ENCODE data around the gene MAN1A1. TPM values are rescaled to one million over a fixed set of nuclear protein-coding genes. Genes with fewer than 3 reads are reported as not detected.

Gene MAN1A1
- polyA plus RNA-seq, 1 donor from 2014 or later, result 4.6 TPM

DNA sequence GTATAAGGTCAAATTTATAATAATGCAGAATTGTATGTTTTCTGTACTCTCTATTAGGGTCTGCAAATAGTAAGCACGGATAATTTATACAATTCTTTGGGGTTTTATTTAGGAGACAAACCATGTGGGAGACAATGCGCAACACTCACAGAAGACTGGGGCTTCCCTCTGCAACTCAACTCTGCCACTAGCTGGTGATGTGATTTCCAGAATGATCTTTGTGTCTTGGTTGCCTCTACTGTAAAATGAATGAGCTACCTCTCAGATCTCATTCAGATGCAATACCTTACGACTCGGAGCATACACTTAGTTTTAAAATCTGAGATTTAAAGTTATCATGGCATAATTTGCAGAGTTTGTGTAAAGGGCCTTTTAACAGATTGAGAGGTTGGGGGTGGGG lies 6.4 kb downstream of the MAN1A1 start:
- no peaks in the 10 kb centered on the region for H4K20me1 ChIP-seq (ENCODE audit: insufficient read depth)
- H3K36me3 ChIP-seq (ENCODE audit: insufficient read depth, low read length), result no peaks in the 10 kb centered on the region
- H3K9me2 ChIP-seq (ENCODE audit: insufficient read depth, low read length), result no peaks in the 10 kb centered on the region

DNA sequence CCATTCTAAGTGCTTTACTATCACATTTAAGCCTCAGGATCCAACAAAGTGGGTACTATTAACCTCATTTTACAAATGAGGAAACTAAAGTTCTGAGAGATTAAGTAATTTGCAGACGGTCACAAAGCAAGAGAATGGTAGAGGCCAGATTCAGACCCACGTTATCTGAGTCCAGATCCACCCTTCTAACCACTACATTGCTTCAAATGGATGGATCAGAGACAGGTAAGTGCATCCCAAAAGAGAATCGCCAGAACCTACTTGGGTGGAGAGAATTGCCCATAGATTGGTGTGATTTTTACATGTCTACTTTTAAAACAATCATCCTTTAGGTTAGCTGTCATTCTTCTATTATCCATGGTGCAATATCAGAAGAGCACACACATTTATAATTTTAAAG lies 7.1 kb downstream of the MAN1A1 start:
- Histone ChIP-seq H3K27me3 (ENCODE audit: insufficient read depth, low read depth, low read length) (no peaks in the 10 kb centered on the region), H3K9ac (ENCODE audit: low read length) (no peak overlapping the region), H3K4me2 (ENCODE audit: low read length) (no peak overlapping the region), H3K27ac (ENCODE audit: low read length) (no peak overlapping the region), H3K36me3 (ENCODE audit: insufficient read depth, low read length) (no peaks in the 10 kb centered on the region), H3K9me2 (ENCODE audit: insufficient read depth, low read length) (no peaks in the 10 kb centered on the region), H4K20me1 (ENCODE audit: insufficient read depth) (no peaks in the 10 kb centered on the region), H3K9me3 (ENCODE audit: low read length) (no peaks in the 10 kb centered on the region), H2AFZ (ENCODE audit: low read depth, low read length) (no peak overlapping the region), H3F3A (ENCODE audit: insufficient read depth, low read length, poor library complexity, severe bottlenecking) (no peaks in the 10 kb centered on the region), H3K79me2 (replicated peaks; ENCODE audit: insufficient read depth, low read length) (no peaks in the 10 kb centered on the region), H3K4me3 (ENCODE audit: low read length) (no peak overlapping the region)
- TF ChIP-seq CTCF (IDR thresholded peaks at IDR 0.05; ENCODE audit: poor library complexity, severe bottlenecking) (no peak), EP300 (conservative IDR thresholded peaks at IDR 0.05; ENCODE audit: poor library complexity, severe bottlenecking) (no peak), TAF1 (IDR thresholded peaks at IDR 0.05; ENCODE audit: low read depth) (no peak), SMC3 (conservative IDR thresholded peaks at IDR 0.05; ENCODE audit: poor library complexity) (no peak), RAD21 (conservative IDR thresholded peaks at IDR 0.05) (no peak), MXI1 (conservative IDR thresholded peaks at IDR 0.05; ENCODE audit: poor library complexity, severe bottlenecking) (no peak), EZH2 (IDR thresholded peaks at IDR 0.05; ENCODE audit: borderline replicate concordance, insufficient read depth, low read length, poor library complexity, severe bottlenecking) (no peak), POLR2AphosphoS5 (IDR thresholded peaks at IDR 0.05) (no peak)
- TF ChIP-seq, protein P1, sequence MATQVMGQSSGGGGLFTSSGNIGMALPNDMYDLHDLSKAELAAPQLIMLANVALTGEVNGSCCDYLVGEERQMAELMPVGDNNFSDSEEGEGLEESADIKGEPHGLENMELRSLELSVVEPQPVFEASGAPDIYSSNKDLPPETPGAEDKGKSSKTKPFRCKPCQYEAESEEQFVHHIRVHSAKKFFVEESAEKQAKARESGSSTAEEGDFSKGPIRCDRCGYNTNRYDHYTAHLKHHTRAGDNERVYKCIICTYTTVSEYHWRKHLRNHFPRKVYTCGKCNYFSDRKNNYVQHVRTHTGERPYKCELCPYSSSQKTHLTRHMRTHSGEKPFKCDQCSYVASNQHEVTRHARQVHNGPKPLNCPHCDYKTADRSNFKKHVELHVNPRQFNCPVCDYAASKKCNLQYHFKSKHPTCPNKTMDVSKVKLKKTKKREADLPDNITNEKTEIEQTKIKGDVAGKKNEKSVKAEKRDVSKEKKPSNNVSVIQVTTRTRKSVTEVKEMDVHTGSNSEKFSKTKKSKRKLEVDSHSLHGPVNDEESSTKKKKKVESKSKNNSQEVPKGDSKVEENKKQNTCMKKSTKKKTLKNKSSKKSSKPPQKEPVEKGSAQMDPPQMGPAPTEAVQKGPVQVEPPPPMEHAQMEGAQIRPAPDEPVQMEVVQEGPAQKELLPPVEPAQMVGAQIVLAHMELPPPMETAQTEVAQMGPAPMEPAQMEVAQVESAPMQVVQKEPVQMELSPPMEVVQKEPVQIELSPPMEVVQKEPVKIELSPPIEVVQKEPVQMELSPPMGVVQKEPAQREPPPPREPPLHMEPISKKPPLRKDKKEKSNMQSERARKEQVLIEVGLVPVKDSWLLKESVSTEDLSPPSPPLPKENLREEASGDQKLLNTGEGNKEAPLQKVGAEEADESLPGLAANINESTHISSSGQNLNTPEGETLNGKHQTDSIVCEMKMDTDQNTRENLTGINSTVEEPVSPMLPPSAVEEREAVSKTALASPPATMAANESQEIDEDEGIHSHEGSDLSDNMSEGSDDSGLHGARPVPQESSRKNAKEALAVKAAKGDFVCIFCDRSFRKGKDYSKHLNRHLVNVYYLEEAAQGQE (IDR thresholded peaks at IDR 0.05; ENCODE audit: borderline replicate concordance), result no peak

More for the DNA sequence above, 6.4 kb downstream of the MAN1A1 start:
- H3K9ac ChIP-seq (ENCODE audit: low read length), result no peak overlapping the region
- no peak overlapping the region for H3K27ac ChIP-seq (ENCODE audit: low read length)
- no peak overlapping the region for H2AFZ ChIP-seq (ENCODE audit: low read depth, low read length)
- no peak overlapping the region for H3K4me3 ChIP-seq (ENCODE audit: low read length)
- H3K27me3 ChIP-seq (ENCODE audit: insufficient read depth, low read depth, low read length), result peaks cover 4% of the 10 kb centered on the region
- no peaks in the 10 kb centered on the region for H3F3A ChIP-seq (ENCODE audit: insufficient read depth, low read length, poor library complexity, severe bottlenecking)
- H3K9me3 ChIP-seq (ENCODE audit: low read length), result no peaks in the 10 kb centered on the region
- TF ChIP-seq TAF1 (IDR thresholded peaks at IDR 0.05; ENCODE audit: low read depth), result no peak
- TF ChIP-seq SMC3 (conservative IDR thresholded peaks at IDR 0.05; ENCODE audit: poor library complexity), result no peak
- no peak for TF ChIP-seq RAD21 (conservative IDR thresholded peaks at IDR 0.05)
- no peak for TF ChIP-seq EP300 (conservative IDR thresholded peaks at IDR 0.05; ENCODE audit: poor library complexity, severe bottlenecking)
- TF ChIP-seq, protein P1 (IDR thresholded peaks at IDR 0.05; ENCODE audit: borderline replicate concordance), result no peak
- H3K79me2 ChIP-seq (replicated peaks; ENCODE audit: insufficient read depth, low read length), result no peaks in the 10 kb centered on the region
- H3K4me2 ChIP-seq (ENCODE audit: low read length), result no peak overlapping the region

Data from neural cell (in vitro differentiated cells).